Measurements from ENCODE around the gene TSPY1.
"Not testable (repeated sequence)": the region's sequence is repeated elsewhere in the genome, so short reads cannot be mapped to it uniquely, and the experiment has no call there.

TSPY1 gene, protein sequence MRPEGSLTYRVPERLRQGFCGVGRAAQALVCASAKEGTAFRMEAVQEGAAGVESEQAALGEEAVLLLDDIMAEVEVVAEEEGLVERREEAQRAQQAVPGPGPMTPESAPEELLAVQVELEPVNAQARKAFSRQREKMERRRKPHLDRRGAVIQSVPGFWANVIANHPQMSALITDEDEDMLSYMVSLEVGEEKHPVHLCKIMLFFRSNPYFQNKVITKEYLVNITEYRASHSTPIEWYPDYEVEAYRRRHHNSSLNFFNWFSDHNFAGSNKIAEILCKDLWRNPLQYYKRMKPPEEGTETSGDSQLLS

DNA sequence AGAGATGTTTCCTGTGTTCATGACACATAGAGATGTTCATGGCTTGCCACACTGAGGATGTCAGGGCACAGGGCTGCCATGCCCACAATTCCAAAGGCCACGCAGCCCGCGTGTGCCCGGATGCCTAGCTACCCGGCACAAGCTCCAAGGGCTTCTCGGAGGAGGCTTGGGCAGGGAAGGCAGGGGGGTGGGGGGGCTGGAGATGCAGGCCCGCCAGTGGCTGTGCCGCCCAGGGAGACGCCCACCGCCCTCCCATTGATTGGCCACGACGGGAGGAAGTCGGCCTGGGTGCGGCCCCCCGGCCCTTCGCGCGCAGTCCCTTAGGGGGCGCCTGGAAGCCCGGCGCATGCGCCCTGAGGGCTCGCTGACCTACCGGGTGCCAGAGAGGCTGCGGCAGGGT, at the start of gene TSPY1:
TSPY1 (plus strand) TSS at position 301 of the 400 bp plus-strand sequence; CDS start at position 347, 46 bp downstream.
- DNase-seq = not testable (repeated sequence)

DNA sequence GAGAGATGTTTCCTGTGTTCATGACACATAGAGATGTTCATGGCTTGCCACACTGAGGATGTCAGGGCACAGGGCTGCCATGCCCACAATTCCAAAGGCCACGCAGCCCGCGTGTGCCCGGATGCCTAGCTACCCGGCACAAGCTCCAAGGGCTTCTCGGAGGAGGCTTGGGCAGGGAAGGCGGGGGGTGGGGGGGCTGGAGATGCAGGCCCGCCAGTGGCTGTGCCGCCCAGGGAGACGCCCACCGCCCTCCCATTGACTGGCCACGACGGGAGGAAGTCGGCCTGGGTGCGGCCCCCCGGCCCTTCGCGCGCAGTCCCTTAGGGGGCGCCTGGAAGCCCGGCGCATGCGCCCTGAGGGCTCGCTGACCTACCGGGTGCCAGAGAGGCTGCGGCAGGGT, 20.2 kb downstream of the TSPY1 start, which contains the start of gene TSPY9:
TSPY9 (plus strand) TSS at position 301 of the 400 bp plus-strand sequence; CDS start at position 347, 46 bp downstream.
- not testable (repeated sequence) for DNase-seq

DNA sequence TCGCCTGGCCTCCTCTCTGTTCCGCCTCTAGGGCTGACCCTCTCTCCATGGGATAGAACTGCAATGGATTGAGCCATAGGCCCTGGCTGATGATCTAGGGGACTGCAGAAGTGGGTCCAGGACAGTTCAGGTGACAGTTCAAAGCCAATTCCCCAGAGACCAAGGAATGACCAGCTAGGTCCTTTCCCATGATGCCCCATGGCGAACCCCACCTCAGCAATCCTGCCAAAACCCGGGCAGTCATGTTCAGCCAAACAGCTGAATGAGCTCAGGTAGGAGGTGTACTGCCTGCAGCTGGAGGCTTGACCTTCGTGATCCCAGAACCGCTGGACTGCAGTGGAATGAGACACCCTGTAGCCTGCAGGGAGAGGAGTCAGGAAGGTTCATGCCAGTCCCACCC, 37.6 kb downstream of the TSPY1 start:
- not testable (repeated sequence) for DNase-seq

DNA sequence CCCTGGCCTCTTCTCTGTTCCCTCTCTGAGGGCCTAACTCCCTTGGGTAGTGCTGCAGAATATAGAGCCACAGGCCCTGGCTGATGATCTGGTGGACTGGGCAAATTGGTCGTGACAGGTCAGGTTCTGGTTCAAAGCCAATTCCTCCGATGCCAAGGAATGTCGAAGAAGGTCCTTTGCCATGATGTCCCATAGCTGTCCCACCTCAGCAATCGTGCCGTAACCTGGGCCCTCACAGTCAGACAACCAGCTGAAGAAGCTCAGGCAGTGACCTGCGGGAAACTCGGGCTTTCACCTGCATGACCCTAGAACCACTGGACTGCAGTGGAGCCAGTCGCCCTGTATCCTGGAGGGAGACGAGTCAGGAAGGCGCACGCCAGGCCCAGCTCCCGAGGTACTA, 49.5 kb downstream of the TSPY1 start:
- not testable (repeated sequence) for DNase-seq
